DOHH2 (cell line): ENCODE data around the gene TFAP2B.

Experiments used
- CTCF ChIP-seq: fragments of 200-600 bp; sonication (generic); IDR thresholded peaks from one replicate; pipeline ENCODE4 v1.5.1; 2014; ENCODE audit warnings: antibody characterized with exemption, mild to moderate bottlenecking, low read depth, low read length; ENCODE audit not compliant: poor library complexity, severe bottlenecking
- EZH2phosphoT487 ChIP-seq: fragments of 200-600 bp; sonication (generic); IDR thresholded peaks from 2 replicates; pipeline ENCODE4 v1.6.1; 2017; ENCODE audit warnings: borderline replicate concordance, mild to moderate bottlenecking, antibody characterized with exemption, low read length, moderate library complexity, mixed read lengths

GRCh38 chr6:50818020-50818419, 651 bp upstream of the TFAP2B start:
- TF ChIP-seq EZH2phosphoT487 = no peak
- TF ChIP-seq CTCF = no peak
